WERI-Rb-1 (cell line): ENCODE measurements around the gene HBD.

Experiments
- DNase-seq: peaks from one replicate; pipeline ENCODE4 v3.0.0-alpha.2; 2020
- H3K27ac ChIP-seq: fragments of 250-450 bp; sonication (Bioruptor Pico); 2 replicates; pipeline ENCODE4 v1.5.1; 2020; ENCODE audit warnings: mild to moderate bottlenecking, moderate library complexity
- H3K27me3 ChIP-seq: fragments of 250-450 bp; sonication (Bioruptor Pico); 2 replicates; pipeline ENCODE4 v1.5.1; 2021; ENCODE audit warnings: mild to moderate bottlenecking, low read depth, moderate library complexity; ENCODE audit not compliant: insufficient read depth, severe bottlenecking
- H3K36me3 ChIP-seq: fragments of 250-450 bp; sonication (Bioruptor Pico); 2 replicates; pipeline ENCODE4 v1.5.1; 2020; ENCODE audit warnings: mild to moderate bottlenecking, moderate library complexity
- H3K4me3 ChIP-seq: 2 replicates; pipeline ENCODE4 v1.5.1; 2011; ENCODE audit warnings: low read depth, mild to moderate bottlenecking, control low read depth, low read length
- H3K9me3 ChIP-seq: fragments of 250-450 bp; sonication (Bioruptor Pico); 2 replicates; pipeline ENCODE4 v1.5.1; 2021; ENCODE audit warnings: mild to moderate bottlenecking, moderate library complexity; ENCODE audit not compliant: severe bottlenecking
- TF ChIP-seq, protein P1 (sequence below): IDR thresholded peaks from 2 replicates; pipeline ENCODE4 v1.5.1; 2011; ENCODE audit warnings: low read depth, mild to moderate bottlenecking, control low read depth, inconsistent platforms, low read length

The HBD gene

DNA sequence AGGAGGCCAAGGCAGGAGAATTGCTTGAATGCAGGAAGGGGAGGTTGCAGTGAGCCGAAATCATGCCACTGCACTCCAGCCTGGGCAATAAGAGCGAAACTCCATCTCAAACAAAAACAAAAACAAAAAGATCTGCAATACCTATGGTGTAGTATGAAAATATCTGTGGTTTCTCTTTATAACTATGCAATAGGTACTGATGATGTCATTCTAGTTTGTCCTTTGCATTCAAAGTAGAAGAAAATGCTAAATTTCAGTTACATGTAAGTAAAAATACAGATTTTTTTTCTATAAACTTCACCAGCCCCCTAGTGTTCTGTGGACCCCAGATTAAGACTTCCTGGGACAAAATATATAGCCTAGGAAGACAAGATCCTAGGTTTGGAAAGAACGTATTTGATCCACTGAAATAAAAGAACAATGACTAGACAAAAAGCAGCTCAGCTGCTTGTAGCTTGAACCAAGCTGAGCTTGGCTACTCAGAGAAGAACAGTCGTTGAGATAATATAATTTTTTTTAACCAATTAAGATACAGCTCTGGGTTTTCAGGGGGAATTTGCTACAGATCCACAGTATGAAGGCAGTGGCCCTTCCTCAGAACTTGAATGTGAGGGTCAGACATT lies 38.2 kb upstream of the HBD start:
- H3K27me3 ChIP-seq, result peaks cover 42% of the 10 kb centered on the region
- no peak overlapping the region for H3K4me3 ChIP-seq
- DNase-seq, result no peak
- H3K9me3 ChIP-seq, result no peaks in the 10 kb centered on the region
- H3K27ac ChIP-seq, result no peak overlapping the region
- TF ChIP-seq, protein P1, sequence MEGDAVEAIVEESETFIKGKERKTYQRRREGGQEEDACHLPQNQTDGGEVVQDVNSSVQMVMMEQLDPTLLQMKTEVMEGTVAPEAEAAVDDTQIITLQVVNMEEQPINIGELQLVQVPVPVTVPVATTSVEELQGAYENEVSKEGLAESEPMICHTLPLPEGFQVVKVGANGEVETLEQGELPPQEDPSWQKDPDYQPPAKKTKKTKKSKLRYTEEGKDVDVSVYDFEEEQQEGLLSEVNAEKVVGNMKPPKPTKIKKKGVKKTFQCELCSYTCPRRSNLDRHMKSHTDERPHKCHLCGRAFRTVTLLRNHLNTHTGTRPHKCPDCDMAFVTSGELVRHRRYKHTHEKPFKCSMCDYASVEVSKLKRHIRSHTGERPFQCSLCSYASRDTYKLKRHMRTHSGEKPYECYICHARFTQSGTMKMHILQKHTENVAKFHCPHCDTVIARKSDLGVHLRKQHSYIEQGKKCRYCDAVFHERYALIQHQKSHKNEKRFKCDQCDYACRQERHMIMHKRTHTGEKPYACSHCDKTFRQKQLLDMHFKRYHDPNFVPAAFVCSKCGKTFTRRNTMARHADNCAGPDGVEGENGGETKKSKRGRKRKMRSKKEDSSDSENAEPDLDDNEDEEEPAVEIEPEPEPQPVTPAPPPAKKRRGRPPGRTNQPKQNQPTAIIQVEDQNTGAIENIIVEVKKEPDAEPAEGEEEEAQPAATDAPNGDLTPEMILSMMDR, result no peak
- H3K36me3 ChIP-seq, result no peaks in the 10 kb centered on the region

DNA sequence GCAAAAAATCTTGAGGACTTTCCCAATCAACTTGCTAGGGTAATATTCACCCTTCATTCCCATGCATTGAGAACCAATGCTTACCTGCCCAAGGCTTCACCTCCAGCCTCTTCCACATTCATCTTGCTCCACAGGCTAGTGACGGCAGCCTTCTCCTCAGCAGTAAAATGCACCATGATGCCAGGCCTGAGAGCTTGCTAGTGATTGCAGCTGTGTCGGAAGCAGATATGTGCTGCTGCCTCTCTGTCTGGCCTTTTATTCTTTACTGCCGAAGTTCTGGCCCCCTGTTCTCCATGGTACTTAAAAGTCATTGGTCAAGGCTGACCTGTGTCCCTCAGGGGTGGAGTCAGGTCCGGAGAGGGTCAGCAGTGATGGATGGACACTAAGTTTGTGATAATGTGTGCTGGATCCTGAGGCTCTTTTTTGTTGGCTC lies 35.4 kb upstream of the HBD start, which contains the start of gene HBE1:
Gene HBE1, minus strand, starts transcription at position 231 of the 433 bp plus-strand sequence. Its CDS starts 55 bp downstream, at position 176.
- Histone ChIP-seq H3K27ac (no peak within 1 kb of the TSS), H3K4me3 (no peak within 1 kb of the TSS), H3K27me3 (peaks cover 44% of the 10 kb centered on the region), H3K9me3 (no peaks in the 10 kb centered on the region), H3K36me3 (no peaks in the 10 kb centered on the region)
- DNase-seq, result no peak
- TF ChIP-seq, protein P1, result no peak

DNA sequence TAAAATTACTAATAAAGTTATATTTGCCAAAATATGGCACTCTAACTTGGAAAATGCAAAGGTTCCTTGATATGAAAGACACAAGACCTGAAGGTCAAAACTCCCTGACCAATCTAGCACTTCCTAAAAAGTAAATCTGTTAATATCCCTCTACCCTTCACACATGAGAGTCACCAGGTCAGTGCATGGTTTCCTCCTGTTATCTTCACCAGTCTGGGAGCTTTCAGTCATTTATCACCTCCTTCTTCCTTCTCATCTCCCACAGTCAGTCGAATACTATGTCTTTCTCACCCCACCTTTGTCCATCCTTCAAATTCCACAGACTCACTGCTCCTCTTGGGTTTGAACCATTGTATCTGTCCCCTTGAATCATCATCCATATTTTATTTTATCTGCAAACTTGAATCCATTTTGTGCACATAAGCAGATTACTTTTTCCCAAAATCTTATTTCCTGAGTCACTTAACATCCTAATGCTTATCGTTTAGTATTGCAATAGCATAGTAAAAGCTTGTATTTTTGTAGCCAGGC lies 32.8 kb upstream of the HBD start:
- no peaks in the 10 kb centered on the region for H3K9me3 ChIP-seq
- H3K36me3 ChIP-seq, result no peaks in the 10 kb centered on the region
- TF ChIP-seq, protein P1, result no peak
- no peak for DNase-seq
- H3K4me3 ChIP-seq, result no peak overlapping the region
- H3K27ac ChIP-seq, result no peak overlapping the region
- H3K27me3 ChIP-seq, result peaks cover 39% of the 10 kb centered on the region

DNA sequence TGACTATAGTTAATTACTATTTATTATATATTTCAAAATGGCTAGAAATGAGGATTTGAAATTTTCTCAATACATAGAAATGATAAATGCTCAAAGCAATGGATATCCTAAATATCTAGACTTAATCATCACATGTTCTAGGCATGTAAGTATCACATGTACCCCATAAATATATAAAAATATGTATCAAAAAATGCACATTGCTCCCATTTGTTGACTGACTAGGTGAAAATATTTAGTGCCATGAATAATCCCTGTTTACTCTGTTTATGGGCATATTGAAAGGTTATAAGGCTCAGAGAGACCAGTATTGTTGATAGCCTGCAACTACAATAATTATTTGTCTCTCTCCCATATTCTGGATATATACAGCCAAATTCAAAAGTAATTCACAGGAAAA lies 32.3 kb upstream of the HBD start:
- no peaks in the 10 kb centered on the region for H3K36me3 ChIP-seq
- TF ChIP-seq, protein P1, result no peak
- no peak for DNase-seq
- H3K9me3 ChIP-seq, result no peaks in the 10 kb centered on the region
- H3K4me3 ChIP-seq, result no peak overlapping the region
- no peak overlapping the region for H3K27ac ChIP-seq
- peaks cover 39% of the 10 kb centered on the region for H3K27me3 ChIP-seq

DNA sequence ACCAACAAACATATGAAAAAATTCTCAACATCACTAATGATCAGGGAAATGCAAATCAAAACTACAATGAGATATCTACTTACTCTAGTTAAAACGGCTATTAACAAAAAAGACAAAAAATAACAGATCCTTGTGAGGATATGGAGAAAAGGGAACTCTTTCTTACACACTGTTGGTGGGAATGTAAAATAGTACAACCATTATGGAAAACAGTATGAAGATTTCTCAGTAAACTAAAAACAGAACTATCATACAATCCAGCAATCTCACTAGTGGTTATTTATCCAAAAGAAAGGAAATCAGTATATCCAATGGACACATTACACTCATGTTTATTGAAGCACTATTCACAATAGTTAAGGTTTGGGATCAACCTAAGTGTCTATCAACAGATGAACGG lies 31.5 kb upstream of the HBD start:
- no peaks in the 10 kb centered on the region for H3K9me3 ChIP-seq
- H3K27me3 ChIP-seq, result peaks cover 39% of the 10 kb centered on the region
- no peak for DNase-seq
- TF ChIP-seq, protein P1, result no peak
- no peak overlapping the region for H3K4me3 ChIP-seq
- no peaks in the 10 kb centered on the region for H3K36me3 ChIP-seq
- H3K27ac ChIP-seq, result no peak overlapping the region
